GM12878 (cell line): ENCODE measurements around the gene GPR151. TPM values are rescaled to one million over a fixed set of nuclear protein-coding genes. Genes with fewer than 3 reads are reported as not detected.

Experiments used
- ATAC-seq: fragments of 200-7000 bp; cut with Tn5 transposase; 3 replicates; pipeline ENCODE4 v1.9.1; 2020; ENCODE audit warnings: mild to moderate bottlenecking, moderate library complexity
- BruUV-seq: library from RNA; stranded (reverse); fragments of 400-500 nt; replicated peaks from 2 replicates; lab custom pipeline; 2021; lab: Mats Ljungman, UMichigan
- CTCF ChIA-PET: fragments of 300-600 bp; sonication (Branson Sonifier 250); formaldehyde crosslinking; extraction: SDS; loops from one replicate; lab custom pipeline; 2021; ENCODE audit warnings: inconsistent platforms; lab: Yijun Ruan, JAX
- POLR2A ChIA-PET: fragments of 350-600 bp; formaldehyde crosslinking; extraction: SDS; loops from one replicate; lab custom pipeline; 2021; ENCODE audit warnings: inconsistent platforms; lab: Charles Lee
- RAD21 ChIA-PET: fragments of 300-600 bp; sonication (Branson Sonifier 250); formaldehyde crosslinking; loops from one replicate; lab custom pipeline; 2023; ENCODE audit warnings: antibody characterized with exemption; ENCODE audit not compliant: unreplicated experiment; lab: Charles Lee
- SMC1A ChIA-PET: fragments of 300-600 bp; sonication (Branson Sonifier 250); formaldehyde crosslinking; loops from one replicate; lab custom pipeline; 2023; ENCODE audit not compliant: unreplicated experiment, uncharacterized antibody; lab: Charles Lee
- DNase-seq: peaks from one replicate; pipeline ENCODE4 v3.0.0-alpha.2; 2011; ENCODE audit warnings: low read depth, low spot score
- FAIRE-seq: peaks from 3 replicates; lab custom pipeline; 2011; peaks lifted over from hg19 to GRCh38; lab: Jason Lieb, UNC
- H2AFZ ChIP-seq: 2 replicates; pipeline ENCODE4 v1.6.0; 2011; ENCODE audit warnings: low read depth, low read length, control low read depth; ENCODE audit not compliant: control insufficient read depth
- H3K27ac ChIP-seq: 2 replicates; pipeline ENCODE4 v1.5.1; 2011; ENCODE audit warnings: control low read depth; ENCODE audit not compliant: control insufficient read depth, insufficient read depth
- H3K27me3 ChIP-seq, 2 experiments: replicated peaks in 1 of 2; 2 replicates each; pipeline versions ENCODE4 v1.6.0 to v1.6.1; 2011; ENCODE audit warnings: low read length in 1 of 2; ENCODE audit not compliant: control insufficient read depth in 2 of 2, insufficient read depth in 2 of 2
- H3K36me3 ChIP-seq, 2 experiments: 2 replicates each; pipeline ENCODE4 v1.5.1; 2011; ENCODE audit warnings: low read length in 1 of 2; ENCODE audit not compliant: control insufficient read depth in 2 of 2, insufficient read depth in 2 of 2
- H3K4me1 ChIP-seq: 2 replicates; pipeline ENCODE4 v1.6.1; 2011; ENCODE audit warnings: mild to moderate bottlenecking, low read length, moderate library complexity, mixed read lengths; ENCODE audit not compliant: control insufficient read depth, insufficient read depth
- H3K4me2 ChIP-seq: 2 replicates; pipeline ENCODE4 v1.6.0; 2011; ENCODE audit warnings: control low read depth; ENCODE audit not compliant: control insufficient read depth, insufficient read depth
- H3K4me3 ChIP-seq: fragments of 200-600 bp; sonication (generic); 2 replicates; pipeline ENCODE4 v1.5.1; 2016
- H3K79me2 ChIP-seq: 2 replicates; pipeline ENCODE4 v1.6.0; 2011; ENCODE audit warnings: low read length; ENCODE audit not compliant: control insufficient read depth, insufficient read depth
- H3K9ac ChIP-seq: 2 replicates; pipeline ENCODE4 v1.8.0; 2011; ENCODE audit warnings: low read length, control low read depth, mixed read lengths; ENCODE audit not compliant: control insufficient read depth, insufficient read depth
- H3K9me3 ChIP-seq: replicated peaks from 3 replicates; pipeline ENCODE4 v1.5.1; 2011; ENCODE audit warnings: mild to moderate bottlenecking, low read length; ENCODE audit not compliant: control insufficient read depth, insufficient read depth
- H4K20me1 ChIP-seq: 2 replicates; pipeline ENCODE4 v1.6.0; 2011; ENCODE audit not compliant: control insufficient read depth, insufficient read depth
- BCLAF1 ChIP-seq: fragments of 450-650 bp; IDR thresholded peaks from 2 replicates; pipeline ENCODE4 v1.6.1; 2017; ENCODE audit warnings: antibody characterized with exemption, mild to moderate bottlenecking, moderate library complexity
- CBX5 ChIP-seq: sonication (generic); IDR thresholded peaks from 2 replicates; pipeline ENCODE4 v1.6.1; 2016; ENCODE audit warnings: low read depth, moderate library complexity, mild to moderate bottlenecking, inconsistent platforms
- IKZF2 ChIP-seq, 2 experiments: fragments of 450-650 bp; IDR thresholded peaks; 2 replicates each; pipeline ENCODE4 v1.6.1; 2017; ENCODE audit warnings: mild to moderate bottlenecking in 2 of 2, moderate library complexity in 2 of 2
- LARP7 ChIP-seq: fragments of 450-650 bp; IDR thresholded peaks from 2 replicates; pipeline ENCODE4 v1.6.1; 2017; ENCODE audit warnings: mild to moderate bottlenecking
- MTA2 ChIP-seq: fragments of 450-650 bp; IDR thresholded peaks from 2 replicates; pipeline ENCODE4 v1.6.1; 2016; ENCODE audit warnings: low read depth, mild to moderate bottlenecking, moderate library complexity
- REST ChIP-seq: IDR thresholded peaks from 2 replicates; pipeline ENCODE4 v1.6.1; 2012; ENCODE audit warnings: mild to moderate bottlenecking, low read depth, low read length
- SPI1 ChIP-seq: IDR thresholded peaks from 2 replicates; pipeline ENCODE4 v1.6.1; 2011; ENCODE audit warnings: low read depth, mild to moderate bottlenecking, low read length, moderate library complexity, borderline replicate concordance; ENCODE audit not compliant: insufficient read depth
- WGBS: methylation state at CpG from one replicate; pipeline ENCODE4 v1.1.6; 2016; ENCODE audit warnings: low lambda C conversion rate; ENCODE audit not compliant: insufficient replicate concordance, insufficient coverage; ENCODE audit errors: missing lambda C conversion rate; 5-methylcytosine and 5-hydroxymethylcytosine counted together
- in situ Hi-C: fragments of 300-500 bp; cut with MboI; formaldehyde crosslinking; loops from 9 replicates; pipeline ENCODE4 v1.14.3; 2018; ENCODE audit warnings: mixed read lengths
- intact Hi-C: fragments of 100-400 bp; cut with micrococcal nuclease; formaldehyde crosslinking; loops from one replicate; pipeline ENCODE4 v1.14.2; 2022; ENCODE audit not compliant: unreplicated experiment
- polyA plus RNA-seq, 11 experiments: library from polyadenylated mRNA; depleted of rRNA in 4 of 11; unstranded in 6 of 11; stranded (reverse) in 5 of 11; fragments of >200 nt; fragmentation: Nextera tagmentation in 4 of 11; fragmentation: Illumina TruSeq in 1 of 11; extraction: Ambion mirVana in 4 of 11; extraction: Trizol in 1 of 11; gene quantifications; 1 replicate in 1 of 11; 2 replicates in 10 of 11; pipeline versions ENCODE4 v1.2.1 to v1.2.3, GENCODE V29; 2011 to 2016; ENCODE audit warnings: inconsistent platforms in 2 of 11, missing spikeins in 2 of 11, low read depth in 1 of 11
- total RNA-seq, 4 experiments: library from RNA; depleted of rRNA in 3 of 4; stranded (reverse); fragments of >200 nt in 3 of 4; fragmentation: Illumina TruSeq in 1 of 4; extraction: Trizol in 1 of 4; gene quantifications; 2 replicates each; pipeline versions ENCODE4 v1.2.1 to v1.2.3, GENCODE V29; 2013 to 2021
- TF ChIP-seq, protein P1 (sequence below): IDR thresholded peaks from 2 replicates; pipeline ENCODE4 v1.6.1; 2012; ENCODE audit warnings: improper control_type of control experiment, low read depth, low read length; ENCODE audit not compliant: insufficient replicate concordance
- TF ChIP-seq, protein P2 (sequence below): IDR thresholded peaks from 2 replicates; pipeline ENCODE4 v1.6.1; 2011; ENCODE audit warnings: low read depth, low read length, improper control_type of control experiment, borderline replicate concordance
- TF ChIP-seq, protein P3 (sequence below): fragments of 450-650 bp; IDR thresholded peaks from 2 replicates; pipeline ENCODE4 v1.6.1; 2014; ENCODE audit warnings: mild to moderate bottlenecking

The GPR151 gene
- total and polyA plus RNA-seq, 10 of the 15 experiments (the other 5 are each of a cell fraction or from before 2014, with no cell fraction given): 0.11 TPM; not detected in 9

DNA sequence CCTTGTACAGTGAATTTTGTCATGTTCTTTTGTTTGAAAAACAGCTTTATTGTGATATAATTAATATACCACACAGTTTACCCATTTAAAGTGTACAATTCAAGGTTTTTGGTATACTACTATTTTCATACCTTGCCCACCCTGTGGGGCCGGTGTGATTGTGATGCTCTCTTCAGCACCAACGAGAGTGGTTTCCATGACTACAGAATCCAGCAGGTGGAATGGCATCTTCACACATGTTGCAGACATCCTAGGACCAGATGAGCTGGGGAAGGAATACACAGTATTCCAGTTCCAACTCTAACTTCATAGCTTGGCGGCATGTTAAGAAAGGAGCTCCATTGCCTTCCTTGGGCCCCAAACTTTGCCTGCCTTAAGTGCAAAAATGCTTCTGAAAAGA, 7.7 kb upstream of the GPR151 start:
- Histone ChIP-seq H3K79me2 (no peaks in the 10 kb centered on the region), H3K27ac (no peak overlapping the region)
- POLR2A ChIA-PET: no interaction called here
- TF ChIP-seq REST (no peak), LARP7 (no peak), MTA2 (no peak), IKZF2 (IDR thresholded peaks at IDR 0.05) (no peak), BCLAF1 (no peak), SPI1 (no peak), CBX5 (no peak)
- TF ChIP-seq, protein P1, sequence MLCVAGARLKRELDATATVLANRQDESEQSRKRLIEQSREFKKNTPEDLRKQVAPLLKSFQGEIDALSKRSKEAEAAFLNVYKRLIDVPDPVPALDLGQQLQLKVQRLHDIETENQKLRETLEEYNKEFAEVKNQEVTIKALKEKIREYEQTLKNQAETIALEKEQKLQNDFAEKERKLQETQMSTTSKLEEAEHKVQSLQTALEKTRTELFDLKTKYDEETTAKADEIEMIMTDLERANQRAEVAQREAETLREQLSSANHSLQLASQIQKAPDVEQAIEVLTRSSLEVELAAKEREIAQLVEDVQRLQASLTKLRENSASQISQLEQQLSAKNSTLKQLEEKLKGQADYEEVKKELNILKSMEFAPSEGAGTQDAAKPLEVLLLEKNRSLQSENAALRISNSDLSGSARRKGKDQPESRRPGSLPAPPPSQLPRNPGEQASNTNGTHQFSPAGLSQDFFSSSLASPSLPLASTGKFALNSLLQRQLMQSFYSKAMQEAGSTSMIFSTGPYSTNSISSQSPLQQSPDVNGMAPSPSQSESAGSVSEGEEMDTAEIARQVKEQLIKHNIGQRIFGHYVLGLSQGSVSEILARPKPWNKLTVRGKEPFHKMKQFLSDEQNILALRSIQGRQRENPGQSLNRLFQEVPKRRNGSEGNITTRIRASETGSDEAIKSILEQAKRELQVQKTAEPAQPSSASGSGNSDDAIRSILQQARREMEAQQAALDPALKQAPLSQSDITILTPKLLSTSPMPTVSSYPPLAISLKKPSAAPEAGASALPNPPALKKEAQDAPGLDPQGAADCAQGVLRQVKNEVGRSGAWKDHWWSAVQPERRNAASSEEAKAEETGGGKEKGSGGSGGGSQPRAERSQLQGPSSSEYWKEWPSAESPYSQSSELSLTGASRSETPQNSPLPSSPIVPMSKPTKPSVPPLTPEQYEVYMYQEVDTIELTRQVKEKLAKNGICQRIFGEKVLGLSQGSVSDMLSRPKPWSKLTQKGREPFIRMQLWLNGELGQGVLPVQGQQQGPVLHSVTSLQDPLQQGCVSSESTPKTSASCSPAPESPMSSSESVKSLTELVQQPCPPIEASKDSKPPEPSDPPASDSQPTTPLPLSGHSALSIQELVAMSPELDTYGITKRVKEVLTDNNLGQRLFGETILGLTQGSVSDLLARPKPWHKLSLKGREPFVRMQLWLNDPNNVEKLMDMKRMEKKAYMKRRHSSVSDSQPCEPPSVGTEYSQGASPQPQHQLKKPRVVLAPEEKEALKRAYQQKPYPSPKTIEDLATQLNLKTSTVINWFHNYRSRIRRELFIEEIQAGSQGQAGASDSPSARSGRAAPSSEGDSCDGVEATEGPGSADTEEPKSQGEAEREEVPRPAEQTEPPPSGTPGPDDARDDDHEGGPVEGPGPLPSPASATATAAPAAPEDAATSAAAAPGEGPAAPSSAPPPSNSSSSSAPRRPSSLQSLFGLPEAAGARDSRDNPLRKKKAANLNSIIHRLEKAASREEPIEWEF: no peak
- TF ChIP-seq, protein P2, sequence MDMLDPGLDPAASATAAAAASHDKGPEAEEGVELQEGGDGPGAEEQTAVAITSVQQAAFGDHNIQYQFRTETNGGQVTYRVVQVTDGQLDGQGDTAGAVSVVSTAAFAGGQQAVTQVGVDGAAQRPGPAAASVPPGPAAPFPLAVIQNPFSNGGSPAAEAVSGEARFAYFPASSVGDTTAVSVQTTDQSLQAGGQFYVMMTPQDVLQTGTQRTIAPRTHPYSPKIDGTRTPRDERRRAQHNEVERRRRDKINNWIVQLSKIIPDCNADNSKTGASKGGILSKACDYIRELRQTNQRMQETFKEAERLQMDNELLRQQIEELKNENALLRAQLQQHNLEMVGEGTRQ: no peak
- TF ChIP-seq, protein P3, sequence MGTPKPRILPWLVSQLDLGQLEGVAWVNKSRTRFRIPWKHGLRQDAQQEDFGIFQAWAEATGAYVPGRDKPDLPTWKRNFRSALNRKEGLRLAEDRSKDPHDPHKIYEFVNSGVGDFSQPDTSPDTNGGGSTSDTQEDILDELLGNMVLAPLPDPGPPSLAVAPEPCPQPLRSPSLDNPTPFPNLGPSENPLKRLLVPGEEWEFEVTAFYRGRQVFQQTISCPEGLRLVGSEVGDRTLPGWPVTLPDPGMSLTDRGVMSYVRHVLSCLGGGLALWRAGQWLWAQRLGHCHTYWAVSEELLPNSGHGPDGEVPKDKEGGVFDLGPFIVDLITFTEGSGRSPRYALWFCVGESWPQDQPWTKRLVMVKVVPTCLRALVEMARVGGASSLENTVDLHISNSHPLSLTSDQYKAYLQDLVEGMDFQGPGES: no peak

More for the DNA sequence above, 7.7 kb upstream of the GPR151 start:
- intact Hi-C loops: no loop called here
- H3K4me1 ChIP-seq: no peaks in the 10 kb centered on the region
- H3K4me2 ChIP-seq: no peak overlapping the region
- SMC1A ChIA-PET: interaction anchor here (1.4 kb wide), 1 partner anchor 14 kb away, joined by 4 read pairs; no protein-coding TSS in a partner anchor
- WGBS: 61% methylated on average over 3 of the region's 3 CpGs
- H3K4me3 ChIP-seq: no peak overlapping the region
- no peak overlapping the region for H2AFZ ChIP-seq
- CTCF ChIA-PET: interaction anchor here (1.0 to 6.3 kb wide), 2 partner anchors 9 to 24 kb away, joined by 3 to 48 read pairs; no protein-coding TSS in a partner anchor
- in situ Hi-C loops: no loop called here
- FAIRE-seq (no peak), ATAC-seq (no peak), DNase-seq (no peak)
- BruUV-seq: no TSS peak
- no peaks in the 10 kb centered on the region for H3K27me3 ChIP-seq
- H3K36me3 ChIP-seq: no peaks in the 10 kb centered on the region
- RAD21 ChIA-PET: no interaction called here
- H3K9ac ChIP-seq: no peak overlapping the region
- H4K20me1 ChIP-seq: no peaks in the 10 kb centered on the region
- H3K9me3 ChIP-seq: no peaks in the 10 kb centered on the region
